ENCODE data around the gene ASB1. TPM values are rescaled to one million over a fixed set of nuclear protein-coding genes. Genes with fewer than 3 reads are reported as not detected.

ASB1 gene
- polyA plus RNA-seq, 1 donor (not counting 4 experiments of a cell fraction or from before 2014, with no cell fraction given): 13.0 TPM

- H3K36me3 ChIP-seq (ENCODE audit: control insufficient read depth in 2 of 2, extremely low read depth in 1 of 2, insufficient read depth in 2 of 2, low read length in 2 of 2): peaks cover 0 to 5% of the 10 kb centered on the region in 2 experiments
- H3K27me3 ChIP-seq (ENCODE audit: control insufficient read depth, extremely low read depth, insufficient read depth, low read length): no peaks in the 10 kb centered on the region
- no peaks in the 10 kb centered on the region for H3K79me2 ChIP-seq (ENCODE audit: control insufficient read depth, insufficient read depth, low read length)
- DNase-seq (ENCODE audit: low read depth, low spot score): no peak
- no peak overlapping the region for H3K4me3 ChIP-seq (ENCODE audit: control insufficient read depth in 2 of 3, extremely low read depth in 1 of 3, insufficient read depth in 2 of 3, low read depth in 1 of 3, low read length in 3 of 3)
- peaks cover 4% of the 10 kb centered on the region for H3K4me1 ChIP-seq (ENCODE audit: control insufficient read depth, extremely low read depth, insufficient read depth, low read length)
- H4K20me1 ChIP-seq (ENCODE audit: control insufficient read depth, extremely low read depth, insufficient read depth, low read length): no peaks in the 10 kb centered on the region
- no peak overlapping the region for H3K4me2 ChIP-seq (ENCODE audit: control insufficient read depth, extremely low read depth, insufficient read depth, low read depth, low read length)
- no peak for TF ChIP-seq CTCF (optimal IDR thresholded peaks at IDR 0.05 in 1 of 3, IDR thresholded peaks at IDR 0.05 in 1 of 3, conservative IDR thresholded peaks at IDR 0.05 in 1 of 3; ENCODE audit: extremely low read depth in 1 of 3, insufficient read depth in 2 of 3, low read length in 3 of 3)
- TF ChIP-seq EZH2 (IDR thresholded peaks at IDR 0.05; ENCODE audit: low read length): no peak
- FAIRE-seq: no peak
- H3K9ac ChIP-seq (ENCODE audit: control insufficient read depth, extremely low read depth, insufficient read depth, low read length): no peak overlapping the region
- dilution Hi-C loops (cut with MboI; ENCODE audit: extremely low pct_ligation_motif_present, low sequenced_read_pairs): no loop called here
- H2AFZ ChIP-seq (ENCODE audit: control insufficient read depth, low read length): no peak overlapping the region
- H3K27ac ChIP-seq (ENCODE audit: control insufficient read depth, insufficient read depth, low read length): no peak overlapping the region
- no peaks in the 10 kb centered on the region for H3K9me3 ChIP-seq (ENCODE audit: control insufficient read depth, low read depth, low read length)
- no peaks in the 10 kb centered on the region for H3K9me1 ChIP-seq (ENCODE audit: control insufficient read depth, extremely low read depth, insufficient read depth, low read length)
These were observed 20.3 kb upstream of the ASB1 start for GRCh38 chr2:238406221-238406997.

GRCh38 chr2:238406998-238407285, 19.8 kb upstream of the ASB1 start:
- H4K20me1 ChIP-seq (ENCODE audit: control insufficient read depth, extremely low read depth, insufficient read depth, low read length): no peaks in the 10 kb centered on the region
- no peaks in the 10 kb centered on the region for H3K4me1 ChIP-seq (ENCODE audit: control insufficient read depth, extremely low read depth, insufficient read depth, low read length)
- no peak overlapping the region for H2AFZ ChIP-seq (ENCODE audit: control insufficient read depth, low read length)
- no peaks in the 10 kb centered on the region for H3K9me3 ChIP-seq (ENCODE audit: control insufficient read depth, low read depth, low read length)
- FAIRE-seq: no peak
- TF ChIP-seq CTCF (optimal IDR thresholded peaks at IDR 0.05 in 1 of 3, IDR thresholded peaks at IDR 0.05 in 1 of 3, conservative IDR thresholded peaks at IDR 0.05 in 1 of 3; ENCODE audit: extremely low read depth in 1 of 3, insufficient read depth in 2 of 3, low read length in 3 of 3): no peak
- TF ChIP-seq EZH2 (IDR thresholded peaks at IDR 0.05; ENCODE audit: low read length): no peak
- no peaks in the 10 kb centered on the region for H3K79me2 ChIP-seq (ENCODE audit: control insufficient read depth, insufficient read depth, low read length)
- H3K27ac ChIP-seq (ENCODE audit: control insufficient read depth, insufficient read depth, low read length): no peak overlapping the region
- no peak for DNase-seq (ENCODE audit: low read depth, low spot score)
- H3K9ac ChIP-seq (ENCODE audit: control insufficient read depth, extremely low read depth, insufficient read depth, low read length): no peak overlapping the region
- no peaks in the 10 kb centered on the region for H3K27me3 ChIP-seq (ENCODE audit: control insufficient read depth, extremely low read depth, insufficient read depth, low read length)
- no peaks in the 10 kb centered on the region for H3K9me1 ChIP-seq (ENCODE audit: control insufficient read depth, extremely low read depth, insufficient read depth, low read length)
- peaks cover 0 to 5% of the 10 kb centered on the region in 2 experiments for H3K36me3 ChIP-seq (ENCODE audit: control insufficient read depth in 2 of 2, extremely low read depth in 1 of 2, insufficient read depth in 2 of 2, low read length in 2 of 2)
- no peak overlapping the region for H3K4me2 ChIP-seq (ENCODE audit: control insufficient read depth, extremely low read depth, insufficient read depth, low read depth, low read length)
- no peak overlapping the region for H3K4me3 ChIP-seq (ENCODE audit: control insufficient read depth in 2 of 3, extremely low read depth in 1 of 3, insufficient read depth in 2 of 3, low read depth in 1 of 3, low read length in 3 of 3)
- dilution Hi-C loops (cut with MboI; ENCODE audit: extremely low pct_ligation_motif_present, low sequenced_read_pairs): no loop called here

Data from keratinocyte (primary cell).